ENCODE measurements around the gene LRRTM3. TPM values are rescaled to one million over a fixed set of nuclear protein-coding genes. Genes with fewer than 3 reads are reported as not detected.

LRRTM3 gene
- total RNA-seq, 2 donors from 2014 or later = not detected

DNA sequence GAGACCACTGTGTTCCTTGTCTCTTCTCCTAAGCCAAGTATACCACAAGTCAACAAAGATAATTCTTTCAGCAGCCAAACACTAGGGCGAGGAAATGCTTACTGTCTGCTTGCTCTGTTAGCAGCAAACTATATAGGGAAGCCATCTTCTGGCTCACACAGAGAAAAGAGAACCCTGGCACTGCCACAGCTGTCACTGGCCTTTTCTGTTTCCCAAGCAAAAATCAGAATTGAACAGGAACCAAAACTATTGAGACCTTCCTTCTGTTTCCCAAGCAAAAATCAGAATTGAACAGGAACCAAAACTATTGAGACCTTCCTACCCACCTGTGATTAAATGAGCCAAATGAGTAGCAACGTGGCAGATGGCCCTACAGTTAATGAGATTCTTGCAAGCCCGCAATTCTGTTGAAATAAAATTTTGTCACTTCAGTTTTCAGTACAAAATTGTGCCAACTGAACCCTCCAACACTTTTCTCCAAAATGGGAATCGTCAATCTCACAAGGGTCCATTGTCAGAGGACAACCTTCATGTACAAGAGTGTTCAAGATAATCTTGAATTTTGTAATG lies 54.5 kb downstream of the LRRTM3 start:
- no peaks in the 10 kb centered on the region for H3K9me3 ChIP-seq (ENCODE audit: control insufficient read depth, low read length)
- H3K9ac ChIP-seq (ENCODE audit: extremely low read depth, low read length, poor library complexity, severe bottlenecking) = no peak overlapping the region
- H3K9me3 Mint-ChIP-seq = no peaks in the 10 kb centered on the region
- TF ChIP-seq CTCF (conservative IDR thresholded peaks at IDR 0.05) = no peak
- no peaks in the 10 kb centered on the region for H3K36me3 Mint-ChIP-seq (ENCODE audit: low read depth)
- H3K36me3 ChIP-seq (ENCODE audit: control insufficient read depth, insufficient read depth, low read length) = no peaks in the 10 kb centered on the region
- no peak for DNase-seq
- H3K4me3 ChIP-seq (ENCODE audit: low read length) = no peak overlapping the region
- 82 to 100% methylated on average over 3 to 4 of the region's 4 CpGs for WGBS, 2 experiments (ENCODE audit: insufficient coverage in 1 of 2, insufficient read length in 1 of 2)
- no peaks in the 10 kb centered on the region for H3K4me1 Mint-ChIP-seq
- no peak overlapping the region for H3K27ac Mint-ChIP-seq
- no peak overlapping the region for H3K27ac ChIP-seq (ENCODE audit: low read depth, low read length)
- H3K4me1 ChIP-seq (ENCODE audit: control insufficient read depth, insufficient read depth, low read length) = no peaks in the 10 kb centered on the region
- H3K27me3 Mint-ChIP-seq (ENCODE audit: insufficient read depth) = no peaks in the 10 kb centered on the region
- no peak overlapping the region for H3K4me3 Mint-ChIP-seq
- no peaks in the 10 kb centered on the region for H3K27me3 ChIP-seq (ENCODE audit: control insufficient read depth, insufficient read depth, low read length, poor library complexity, severe bottlenecking)

- Histone ChIP-seq H3K9ac (ENCODE audit: extremely low read depth, low read length, poor library complexity, severe bottlenecking) (no peak overlapping the region), H3K27me3 (ENCODE audit: control insufficient read depth, insufficient read depth, low read length, poor library complexity, severe bottlenecking) (no peaks in the 10 kb centered on the region), H3K27ac (ENCODE audit: low read depth, low read length) (no peak overlapping the region), H3K4me1 (ENCODE audit: control insufficient read depth, insufficient read depth, low read length) (no peaks in the 10 kb centered on the region), H3K4me3 (ENCODE audit: low read length) (no peak overlapping the region), H3K9me3 (ENCODE audit: control insufficient read depth, low read length) (no peaks in the 10 kb centered on the region), H3K36me3 (ENCODE audit: control insufficient read depth, insufficient read depth, low read length) (no peaks in the 10 kb centered on the region)
- H3K9me3 Mint-ChIP-seq = no peaks in the 10 kb centered on the region
- H3K27me3 Mint-ChIP-seq (ENCODE audit: insufficient read depth) = no peaks in the 10 kb centered on the region
- WGBS, 2 experiments (ENCODE audit: insufficient coverage in 1 of 2, insufficient read length in 1 of 2) = 89 to 90% methylated on average over 2 to 3 of the region's 3 CpGs
- no peak overlapping the region for H3K4me3 Mint-ChIP-seq
- H3K36me3 Mint-ChIP-seq (ENCODE audit: low read depth) = no peaks in the 10 kb centered on the region
- H3K27ac Mint-ChIP-seq = no peak overlapping the region
- no peak for DNase-seq
- TF ChIP-seq CTCF (conservative IDR thresholded peaks at IDR 0.05) = no peak
- no peaks in the 10 kb centered on the region for H3K4me1 Mint-ChIP-seq
Measured at GRCh38 chr10:66981361-66982052, 55.7 kb downstream of the LRRTM3 start.

- H3K9ac ChIP-seq (ENCODE audit: extremely low read depth, low read length, poor library complexity, severe bottlenecking) = no peak overlapping the region
- Mint-ChIP-seq H3K4me3 (no peak overlapping the region), H3K9me3 (no peaks in the 10 kb centered on the region), H3K27ac (no peak overlapping the region), H3K4me1 (no peaks in the 10 kb centered on the region), H3K36me3 (ENCODE audit: low read depth) (no peaks in the 10 kb centered on the region), H3K27me3 (ENCODE audit: insufficient read depth) (no peaks in the 10 kb centered on the region)
- DNase-seq = no peak
- TF ChIP-seq CTCF (conservative IDR thresholded peaks at IDR 0.05) = no peak
- no peak overlapping the region for H3K4me3 ChIP-seq (ENCODE audit: low read length)
- H3K36me3 ChIP-seq (ENCODE audit: control insufficient read depth, insufficient read depth, low read length) = no peaks in the 10 kb centered on the region
- H3K9me3 ChIP-seq (ENCODE audit: control insufficient read depth, low read length) = no peaks in the 10 kb centered on the region
- H3K4me1 ChIP-seq (ENCODE audit: control insufficient read depth, insufficient read depth, low read length) = no peaks in the 10 kb centered on the region
- H3K27me3 ChIP-seq (ENCODE audit: control insufficient read depth, insufficient read depth, low read length, poor library complexity, severe bottlenecking) = no peaks in the 10 kb centered on the region
- WGBS, 2 experiments (ENCODE audit: insufficient coverage in 1 of 2, insufficient read length in 1 of 2) = 100% methylated on average over 1 of the region's 1 CpG; no CpG with 5 or more reads in 1 of the 2 experiments
- H3K27ac ChIP-seq (ENCODE audit: low read depth, low read length) = no peak overlapping the region
Measured at GRCh38 chr10:66982053-66982420, 56.2 kb downstream of the LRRTM3 start.
